Transverse colon (tissue), 4 donors: ENCODE data around the gene HHATL.

Experiments used
- CTCF ChIP-seq, 5 experiments: fragments of 200-600 bp in 3 of 5; fragments of 450-650 bp in 2 of 5; sonication (generic) in 3 of 5; IDR thresholded peaks; 1 replicate in 2 of 5; 2 replicates in 3 of 5; pipeline ENCODE4 v1.5.1; 2016 to 2017; ENCODE audit warnings: antibody characterized with exemption in 5 of 5, inconsistent platforms in 3 of 5, mild to moderate bottlenecking in 2 of 5, moderate library complexity in 1 of 5
- POLR2AphosphoS5 ChIP-seq, 3 donors: sonication (generic); formaldehyde crosslinking; IDR thresholded peaks; one replicate each; pipeline ENCODE4 v1.6.1; 2016; ENCODE audit warnings: antibody characterized with exemption in 3 of 3

GRCh38 chr3:42674146-42674545 lies 28.5 kb downstream of the HHATL start:
- no peak for TF ChIP-seq CTCF (IDR thresholded peaks at IDR 0.05)
- no peak for TF ChIP-seq POLR2AphosphoS5 (IDR thresholded peaks at IDR 0.05)
